WI38 (cell line): ENCODE measurements around the gene DDX11.
"Not testable (repeated sequence)": the region's sequence is repeated elsewhere in the genome, so short reads cannot be mapped to it uniquely, and the experiment has no call there.

Experiments used
- H3K4me3 ChIP-seq: 2 replicates; pipeline ENCODE4 v1.5.1; 2011; ENCODE audit warnings: low read depth, mild to moderate bottlenecking, control low read depth, low read length
- CTCF ChIP-seq: IDR thresholded peaks from 2 replicates; pipeline ENCODE4 v1.5.1; 2012; ENCODE audit warnings: low read depth, mild to moderate bottlenecking, control low read depth, low read length

DDX11 gene

DNA sequence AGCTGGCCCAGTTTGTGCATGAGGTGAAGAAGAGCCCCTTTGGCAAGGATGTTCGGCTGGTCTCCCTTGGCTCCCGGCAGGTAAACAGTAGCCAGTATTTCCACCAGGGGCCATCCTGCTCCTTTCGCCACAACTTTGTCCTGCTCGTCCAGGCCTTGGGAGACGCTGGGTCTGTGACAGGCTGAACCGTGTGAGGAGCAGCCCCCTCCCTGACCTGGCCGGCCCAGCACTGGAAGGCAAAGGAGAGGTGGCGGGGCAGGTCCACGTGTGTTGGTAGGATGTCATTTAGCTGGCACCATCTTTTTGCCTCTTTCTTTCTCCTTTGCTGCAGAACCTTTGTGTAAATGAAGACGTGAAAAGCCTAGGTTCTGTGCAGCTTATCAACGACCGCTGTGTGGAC, 15.4 kb downstream of the DDX11 start:
- no peak overlapping the region for H3K4me3 ChIP-seq
- TF ChIP-seq CTCF, result no peak

DNA sequence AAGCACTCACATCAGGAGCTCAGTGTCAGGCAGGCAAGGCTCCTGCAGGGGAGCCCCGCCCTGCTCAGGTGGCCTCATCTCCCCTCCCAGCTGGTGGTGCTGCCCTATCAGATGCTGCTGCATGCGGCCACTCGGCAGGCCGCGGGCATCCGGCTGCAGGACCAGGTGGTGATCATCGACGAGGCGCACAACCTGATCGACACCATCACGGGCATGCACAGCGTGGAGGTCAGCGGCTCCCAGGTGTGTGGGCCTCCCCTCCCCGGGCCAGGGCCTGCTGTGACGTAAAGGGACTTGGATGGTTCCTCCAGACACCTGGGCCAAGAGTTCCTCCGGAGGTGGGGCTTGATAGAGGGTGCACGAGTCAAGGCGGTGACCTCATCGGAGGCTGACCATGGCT, 18.0 kb downstream of the DDX11 start:
- H3K4me3 ChIP-seq, result not testable (repeated sequence)

DNA sequence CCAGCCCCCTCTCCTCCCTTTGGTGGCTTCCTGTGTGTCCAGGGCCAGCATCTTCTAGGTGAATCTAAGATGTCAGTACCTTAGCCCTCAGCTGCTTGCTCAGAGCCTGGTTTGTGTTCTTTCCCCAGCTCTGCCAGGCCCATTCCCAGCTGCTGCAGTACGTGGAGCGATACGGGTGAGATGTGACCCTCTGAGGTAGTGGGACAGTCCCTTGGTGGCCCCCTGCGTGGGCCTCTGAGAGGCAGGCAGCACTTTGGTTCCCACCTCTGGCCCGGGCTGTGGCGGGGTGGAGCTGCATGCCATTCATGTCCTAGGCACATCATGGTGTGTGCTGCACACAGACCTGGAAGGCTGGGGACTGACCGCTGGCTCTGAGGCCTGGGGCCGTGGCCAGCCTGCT, 19.1 kb downstream of the DDX11 start:
- not testable (repeated sequence) for H3K4me3 ChIP-seq

GRCh38 chr12:31095080-31095860, 21.6 kb downstream of the DDX11 start:
- H3K4me3 ChIP-seq, result not testable (repeated sequence)

DNA sequence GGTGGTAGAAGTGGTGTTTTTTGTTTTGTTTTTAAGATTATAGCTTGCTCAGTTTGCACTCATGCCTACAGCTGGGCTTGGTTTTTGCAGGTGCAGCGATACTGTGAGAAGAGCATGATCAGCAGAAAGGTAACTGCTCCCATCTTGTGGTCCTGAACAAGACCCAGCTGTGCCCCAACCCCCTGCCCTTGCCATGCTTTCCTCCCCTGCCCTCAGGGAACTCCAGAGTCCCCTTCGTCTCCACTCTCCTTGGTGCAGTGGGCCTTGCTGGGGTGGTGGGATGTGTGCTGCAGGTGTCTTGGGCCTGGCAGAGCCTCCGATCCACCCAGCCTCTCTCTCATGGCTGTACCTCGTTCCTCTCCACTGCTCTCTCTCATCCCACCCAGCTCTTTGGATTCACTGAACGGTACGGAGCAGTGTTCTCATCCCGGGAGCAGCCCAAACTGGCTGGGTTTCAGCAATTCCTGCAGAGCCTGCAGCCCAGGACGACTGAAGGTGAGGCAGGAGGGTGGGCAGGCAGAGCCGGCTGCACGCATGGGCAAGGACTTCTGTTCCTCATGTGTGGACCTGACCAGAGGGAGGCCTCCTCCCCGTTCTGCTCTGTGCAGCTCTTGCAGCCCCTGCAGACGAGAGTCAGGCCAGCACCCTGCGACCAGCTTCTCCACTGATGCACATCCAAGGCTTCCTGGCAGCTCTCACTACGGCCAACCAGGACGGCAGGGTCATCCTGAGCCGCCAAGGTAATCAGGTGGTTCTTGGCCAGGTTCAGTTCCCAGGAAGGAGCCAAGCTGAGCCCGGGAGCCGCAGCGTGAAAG, 22.8 kb downstream of the DDX11 start:
- H3K4me3 ChIP-seq, result not testable (repeated sequence)

GRCh38 chr12:31097819-31098218, 24.2 kb downstream of the DDX11 start:
- not testable (repeated sequence) for H3K4me3 ChIP-seq

- H3K4me3 ChIP-seq, result not testable (repeated sequence)
Observed at GRCh38 chr12:31098363-31098762, 24.7 kb downstream of the DDX11 start.

- H3K4me3 ChIP-seq, result not testable (repeated sequence)
Observed at GRCh38 chr12:31098771-31099170, 25.1 kb downstream of the DDX11 start.

GRCh38 chr12:31099434-31099833, 25.8 kb downstream of the DDX11 start:
- not testable (repeated sequence) for H3K4me3 ChIP-seq

GRCh38 chr12:31100503-31101208, 27.0 kb downstream of the DDX11 start:
- H3K4me3 ChIP-seq, result not testable (repeated sequence)

DNA sequence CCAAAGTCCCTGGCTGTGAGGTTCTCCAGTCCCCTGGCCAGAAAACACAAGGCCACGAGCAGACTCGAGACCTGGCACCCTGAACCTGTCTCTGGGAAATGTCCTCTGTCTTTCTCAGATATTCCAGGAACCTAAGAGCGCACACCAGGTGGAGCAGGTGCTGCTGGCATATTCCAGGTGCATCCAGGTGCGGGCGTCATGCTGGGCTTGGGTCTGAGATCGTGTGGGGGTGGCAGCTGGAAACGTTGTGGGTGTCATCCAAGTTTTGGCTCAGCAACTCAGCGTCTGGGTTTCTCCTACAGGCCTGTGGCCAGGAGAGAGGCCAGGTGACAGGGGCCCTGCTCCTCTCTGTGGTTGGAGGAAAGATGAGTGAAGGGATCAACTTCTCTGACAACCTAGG, 28.5 kb downstream of the DDX11 start:
- H3K4me3 ChIP-seq, result not testable (repeated sequence)

GRCh38 chr12:31102596-31102995, 28.9 kb downstream of the DDX11 start:
- H3K4me3 ChIP-seq, result not testable (repeated sequence)

GRCh38 chr12:31103561-31103975, 29.9 kb downstream of the DDX11 start:
- not testable (repeated sequence) for H3K4me3 ChIP-seq

DNA sequence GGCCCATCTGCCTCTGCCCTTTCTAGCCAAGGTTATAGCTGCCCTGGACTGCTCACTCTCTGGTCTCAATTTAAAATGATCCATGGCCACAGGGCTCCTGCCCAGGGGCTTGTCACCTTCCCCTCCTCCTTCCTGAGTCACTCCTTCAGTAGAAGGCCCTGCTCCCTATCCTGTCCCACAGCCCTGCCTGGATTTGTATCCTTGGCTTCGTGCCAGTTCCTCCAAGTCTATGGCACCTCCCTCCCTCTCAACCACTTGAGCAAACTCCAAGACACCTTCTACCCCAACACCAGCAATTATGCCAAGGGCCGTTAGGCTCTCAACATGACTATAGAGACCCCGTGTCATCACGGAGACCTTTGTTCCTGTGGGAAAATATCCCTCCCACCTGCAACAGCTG, 30.6 kb downstream of the DDX11 start:
- not testable (repeated sequence) for H3K4me3 ChIP-seq

GRCh38 chr12:31104773-31105172, 31.1 kb downstream of the DDX11 start:
- not testable (repeated sequence) for H3K4me3 ChIP-seq
